GM12873 (cell line): ENCODE measurements around the gene MYO18B.

Experiments
- CTCF ChIP-seq: IDR thresholded peaks from 2 replicates; pipeline ENCODE4 v1.5.1; 2012; ENCODE audit warnings: low read depth, mild to moderate bottlenecking, moderate library complexity, low read length, control low read depth; ENCODE audit not compliant: insufficient read depth; ENCODE audit errors: missing control alignments

Gene MYO18B

GRCh38 chr22:25895678-25896077 lies 153.7 kb downstream of the MYO18B start:
- no peak for TF ChIP-seq CTCF

- TF ChIP-seq CTCF = peak; percentile 22
Observed at GRCh38 chr22:25896098-25896497, 154.1 kb downstream of the MYO18B start.

- TF ChIP-seq CTCF = no peak
Observed at GRCh38 chr22:25896592-25896991, 154.6 kb downstream of the MYO18B start.

- peak; percentile 54 for TF ChIP-seq CTCF
Observed at GRCh38 chr22:25898707-25899365, 156.8 kb downstream of the MYO18B start.

GRCh38 chr22:25899566-25899965 lies 157.6 kb downstream of the MYO18B start:
- TF ChIP-seq CTCF = no peak

- TF ChIP-seq CTCF = no peak
Observed at GRCh38 chr22:25900390-25900789, 158.4 kb downstream of the MYO18B start.

GRCh38 chr22:25900880-25901279 lies 158.9 kb downstream of the MYO18B start:
- no peak for TF ChIP-seq CTCF

- TF ChIP-seq CTCF = no peak
Observed at GRCh38 chr22:25902402-25902801, 160.4 kb downstream of the MYO18B start.
